Stimulated activated CD4-positive, alpha-beta T cell treated with anti-CD3 and anti-CD28 coated beads, Interleukin-12 subunit alpha, Interleukin-12 subunit beta, amount 100 ng/mL, for 24 hours (primary cell): Measurements from ENCODE around the gene MSH5.
A peak's percentile ranks its signal among the peaks of the same experiment; 100 is the strongest.

Source experiments
- DNase-seq, 2 experiments: peaks; one replicate each; pipeline ENCODE4 v3.0.0-alpha.2; 2020; ENCODE audit warnings: low read depth in 2 of 2

The MSH5 gene

GRCh38 chr6:31713465-31713864 lies 26.3 kb upstream of the MSH5 start:
- no peak for DNase-seq

GRCh38 chr6:31713991-31714684 lies 25.7 kb upstream of the MSH5 start:
- DNase-seq: no peak

GRCh38 chr6:31715022-31715958 lies 24.5 kb upstream of the MSH5 start, which contains the start of gene LY6G6D:
Gene LY6G6D, plus strand, starts transcription at chr6:31715348. Its CDS starts 8 bp downstream, at chr6:31715356.
- no peak for DNase-seq

- DNase-seq: no peak
Measured at GRCh38 chr6:31717499-31718222, 22.1 kb upstream of the MSH5 start.

GRCh38 chr6:31718265-31718664 lies 21.5 kb upstream of the MSH5 start:
- DNase-seq: no peak

- no peak for DNase-seq
Measured at GRCh38 chr6:31719001-31719400, 20.8 kb upstream of the MSH5 start.

GRCh38 chr6:31720196-31720770 lies 19.5 kb upstream of the MSH5 start:
- DNase-seq: no peak

GRCh38 chr6:31721351-31722020 lies 18.3 kb upstream of the MSH5 start, which contains the start of gene LY6G6C:
Gene LY6G6C, minus strand, starts transcription at chr6:31721746. Its CDS starts 67 bp downstream, at chr6:31721679.
- DNase-seq: no peak

GRCh38 chr6:31722173-31722572 lies 17.6 kb upstream of the MSH5 start:
- no peak for DNase-seq

- DNase-seq: no peak
Measured at GRCh38 chr6:31723245-31723979, 16.4 kb upstream of the MSH5 start, which contains the start of gene MPIG6B. Gene MPIG6B, plus strand, starts transcription at chr6:31723373. Its CDS starts 11 bp downstream, at chr6:31723384.

GRCh38 chr6:31723980-31724691 lies 15.7 kb upstream of the MSH5 start:
- no peak for DNase-seq

- no peak for DNase-seq
Measured at GRCh38 chr6:31725502-31726350, 14.1 kb upstream of the MSH5 start.

GRCh38 chr6:31727034-31727716 lies 12.6 kb upstream of the MSH5 start:
- no peak for DNase-seq

GRCh38 chr6:31727717-31728671 lies 11.8 kb upstream of the MSH5 start:
- DNase-seq: no peak

GRCh38 chr6:31728767-31729514 lies 10.9 kb upstream of the MSH5 start, which contains the start of gene DDAH2:
Gene DDAH2, minus strand, starts transcription at chr6:31729299. Its CDS starts 138 bp downstream, at chr6:31729161.
- DNase-seq: no peak

- peak; percentile 46 to 76 for DNase-seq
Measured at GRCh38 chr6:31729515-31729978, 10.3 kb upstream of the MSH5 start.
